CD4-positive, alpha-beta T cell treated with Interleukin-6 at 100 ng/mL for 8 hours (primary cell): ENCODE measurements around the gene ASXL2.

Experiments used
- DNase-seq: peaks from one replicate; pipeline ENCODE4 v3.0.0-alpha.2; 2020; ENCODE audit warnings: mixed read lengths, low spot score

Gene ASXL2

GRCh38 chr2:25688236-25688635 is 190.1 kb downstream of the ASXL2 start:
- no peak for DNase-seq

- no peak for DNase-seq
Measured at GRCh38 chr2:25685741-25686140, 192.5 kb downstream of the ASXL2 start.

GRCh38 chr2:25684577-25685473 is 193.5 kb downstream of the ASXL2 start:
- no peak for DNase-seq
